Ureter (tissue), 1 donor: ENCODE results near the gene USP12. TPM values are rescaled to one million over a fixed set of nuclear protein-coding genes. Genes with fewer than 3 reads are reported as not detected.
"Not testable (repeated sequence)": the region's sequence is repeated elsewhere in the genome, so short reads cannot be mapped to it uniquely, and the experiment has no call there.

ENCODE experiments used
- DNase-seq: peaks from one replicate; pipeline ENCODE4 v3.0.0-alpha.2; 2020; ENCODE audit warnings: low spot score
- total RNA-seq: library from RNA; stranded (reverse); gene quantifications from one replicate; pipeline ENCODE4 v1.2.4, GENCODE V29; 2023
- donor health status: DM: yes; HTN: yes; CAD: no.

Gene USP12
- total RNA-seq, 1 donor from 2014 or later, result 25.5 TPM

DNA sequence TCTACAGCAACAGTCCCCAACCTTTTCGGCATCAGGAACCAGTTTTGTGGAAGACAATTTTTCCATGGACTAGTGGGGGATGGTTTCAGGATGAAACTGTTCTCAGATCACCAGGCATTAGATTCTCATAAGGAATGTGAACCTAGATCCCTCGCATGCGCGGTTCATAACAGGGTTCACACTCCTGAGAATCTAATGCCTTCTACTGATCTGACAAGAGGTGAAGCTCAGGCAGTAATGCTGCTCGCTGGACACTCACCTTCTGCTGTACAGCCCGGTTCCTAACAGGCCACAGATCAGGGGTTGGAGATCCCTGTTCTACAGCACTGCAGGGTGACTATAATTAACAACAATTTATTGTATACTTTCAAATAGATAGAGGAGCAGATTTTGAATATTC, 21.9 kb downstream of the USP12 start:
- no peak for DNase-seq

GRCh38 chr13:27148900-27149299, 22.7 kb downstream of the USP12 start:
- DNase-seq, result no peak

GRCh38 chr13:27147530-27148170, 24.0 kb downstream of the USP12 start:
- no peak for DNase-seq

GRCh38 chr13:27141746-27142145, 29.9 kb downstream of the USP12 start:
- no peak for DNase-seq

DNA sequence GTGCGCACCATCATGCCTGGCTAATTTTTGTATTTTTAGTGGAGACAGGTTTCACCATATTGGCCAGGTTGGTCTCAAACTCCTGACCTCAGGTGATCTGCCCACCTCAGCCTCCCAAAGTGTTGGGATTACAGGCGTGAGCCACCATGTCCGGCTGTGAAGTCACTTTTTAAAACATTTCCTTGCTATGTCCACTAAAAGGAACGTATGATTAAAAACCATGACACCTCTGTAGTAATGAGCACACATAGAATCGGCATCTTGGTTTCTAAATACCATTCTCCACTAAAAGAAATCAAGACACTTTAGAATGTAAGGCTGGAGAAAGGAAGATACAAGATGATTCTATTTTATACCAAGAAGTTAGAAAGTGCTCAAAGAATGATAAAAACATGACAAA, 30.5 kb downstream of the USP12 start:
- DNase-seq, result not testable (repeated sequence)

GRCh38 chr13:27140060-27140459, 31.6 kb downstream of the USP12 start:
- DNase-seq, result no peak

DNA sequence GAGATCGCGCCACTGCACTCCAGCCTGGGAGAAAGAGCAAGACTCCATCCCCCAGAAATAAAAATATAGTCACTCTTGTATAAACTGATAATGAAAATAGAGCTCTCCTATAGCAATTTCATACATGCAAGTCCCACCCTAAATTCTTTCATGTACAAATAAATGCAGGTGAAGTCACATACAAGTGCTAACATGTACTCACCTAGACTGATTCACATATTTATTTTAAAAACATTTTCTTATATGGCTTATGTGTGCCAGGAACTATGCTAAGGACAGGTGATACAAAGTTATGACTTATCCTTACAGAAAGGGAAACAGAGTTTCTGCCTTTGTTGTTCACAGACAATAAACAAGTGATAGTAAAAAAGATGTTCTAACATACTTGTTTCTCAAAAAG, 32.0 kb downstream of the USP12 start:
- no peak for DNase-seq

GRCh38 chr13:27138457-27139093, 33.0 kb downstream of the USP12 start:
- DNase-seq, result no peak

GRCh38 chr13:27137759-27138158, 33.9 kb downstream of the USP12 start:
- no peak for DNase-seq

- no peak for DNase-seq
Observed at GRCh38 chr13:27135023-27135422, 36.6 kb downstream of the USP12 start.

DNA sequence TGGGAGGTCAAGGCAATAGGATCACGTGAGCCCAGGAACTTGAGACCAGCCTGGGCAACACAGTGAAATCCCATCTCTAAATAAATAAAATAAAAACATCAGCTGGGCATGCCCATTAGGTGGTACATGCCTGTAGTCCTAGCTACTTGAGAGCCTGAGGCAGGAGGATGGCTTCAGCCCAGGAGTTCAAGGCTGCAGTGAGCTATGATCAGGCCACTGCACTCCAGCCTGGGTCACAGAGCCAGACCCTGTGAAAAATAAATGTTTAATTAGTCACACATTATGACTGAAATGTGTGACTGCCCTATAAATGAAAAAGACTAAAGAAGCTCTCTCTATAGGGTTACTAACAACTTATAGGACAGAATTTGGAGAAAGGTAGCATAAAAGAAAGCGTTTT, 37.7 kb downstream of the USP12 start:
- no peak for DNase-seq

DNA sequence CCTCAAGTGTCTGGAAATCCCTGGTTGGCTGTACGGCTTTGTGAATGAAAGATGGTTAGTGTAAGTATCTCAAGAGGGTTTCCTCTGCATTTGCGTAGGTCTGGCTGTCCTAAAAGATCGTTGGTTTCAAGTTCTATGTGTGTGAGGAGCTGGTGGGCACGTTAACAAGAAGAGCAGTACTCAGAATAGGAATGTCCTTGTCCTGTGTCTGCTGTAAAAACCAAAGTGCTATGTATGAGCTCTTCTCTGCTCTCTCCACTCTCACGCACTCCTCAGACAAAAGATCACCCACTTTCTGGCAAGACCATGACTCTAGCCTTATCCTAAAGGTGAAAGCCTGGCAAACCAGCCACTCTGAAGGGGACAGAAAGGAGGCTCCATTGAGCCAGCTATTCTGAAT, 39.1 kb downstream of the USP12 start:
- no peak for DNase-seq

GRCh38 chr13:27131906-27132305, 39.7 kb downstream of the USP12 start:
- no peak for DNase-seq

GRCh38 chr13:27130979-27131623, 40.5 kb downstream of the USP12 start:
- DNase-seq, result no peak

- DNase-seq, result no peak
Observed at GRCh38 chr13:27130223-27130978, 41.2 kb downstream of the USP12 start.

DNA sequence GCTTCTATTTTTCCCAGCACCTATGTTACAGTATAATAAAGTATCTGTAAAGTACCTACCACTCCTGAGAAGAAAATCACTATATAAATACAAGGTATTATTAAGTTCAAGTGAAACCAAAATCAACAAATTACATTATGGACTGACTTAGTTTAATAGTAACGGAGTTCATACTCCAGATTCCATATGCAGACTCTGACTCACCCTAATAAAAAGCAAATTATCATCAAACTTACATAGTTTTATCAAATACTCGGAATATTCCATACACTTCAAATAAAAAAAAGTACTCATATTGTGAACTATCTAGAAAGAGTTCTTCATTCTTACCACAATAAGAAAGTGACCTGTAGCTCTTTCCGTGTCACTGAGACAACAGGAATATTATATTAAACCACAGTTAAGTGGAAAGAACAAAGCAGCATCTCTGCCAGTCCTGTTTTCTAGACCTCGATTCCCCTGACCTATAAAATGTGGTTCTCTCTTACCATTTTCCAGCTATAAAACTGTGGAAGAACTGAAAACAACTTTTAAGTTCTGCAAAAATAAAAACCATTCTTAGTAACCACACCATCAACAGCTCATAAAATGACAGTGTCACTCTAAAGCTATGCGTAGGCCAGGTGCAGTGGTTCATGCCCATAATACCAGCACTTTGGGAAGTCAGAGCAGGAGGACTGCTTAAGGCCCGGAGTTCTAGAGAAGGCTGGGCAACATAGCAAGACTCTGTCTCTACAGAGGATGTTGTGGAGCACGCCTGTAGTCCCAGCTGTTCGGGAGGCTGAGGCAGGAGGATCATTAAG, 42.6 kb downstream of the USP12 start:
- no peak for DNase-seq

DNA sequence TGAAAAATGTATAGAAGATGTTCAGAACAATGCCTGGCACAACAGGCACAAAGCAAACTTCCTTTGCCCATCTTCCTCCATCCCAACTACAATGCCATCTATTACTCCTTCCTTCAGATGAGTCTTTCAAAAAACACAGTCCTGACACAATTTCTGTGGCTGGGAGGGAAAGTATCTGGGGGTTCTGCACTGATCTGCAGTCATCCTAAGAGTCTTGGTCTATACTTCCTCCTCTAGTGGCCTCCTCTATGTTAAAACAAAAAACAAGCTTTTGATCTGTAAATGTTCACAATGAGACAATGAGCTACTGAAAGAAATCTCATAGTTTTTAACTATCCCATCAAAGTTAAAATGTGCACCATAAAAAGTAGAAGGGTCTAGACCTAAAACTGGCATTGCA, 44.8 kb downstream of the USP12 start:
- DNase-seq, result no peak

GRCh38 chr13:27125357-27126282, 46.0 kb downstream of the USP12 start:
- DNase-seq, result no peak

GRCh38 chr13:27124571-27124970, 47.0 kb downstream of the USP12 start:
- no peak for DNase-seq

GRCh38 chr13:27123445-27123844, 48.2 kb downstream of the USP12 start:
- not testable (repeated sequence) for DNase-seq

DNA sequence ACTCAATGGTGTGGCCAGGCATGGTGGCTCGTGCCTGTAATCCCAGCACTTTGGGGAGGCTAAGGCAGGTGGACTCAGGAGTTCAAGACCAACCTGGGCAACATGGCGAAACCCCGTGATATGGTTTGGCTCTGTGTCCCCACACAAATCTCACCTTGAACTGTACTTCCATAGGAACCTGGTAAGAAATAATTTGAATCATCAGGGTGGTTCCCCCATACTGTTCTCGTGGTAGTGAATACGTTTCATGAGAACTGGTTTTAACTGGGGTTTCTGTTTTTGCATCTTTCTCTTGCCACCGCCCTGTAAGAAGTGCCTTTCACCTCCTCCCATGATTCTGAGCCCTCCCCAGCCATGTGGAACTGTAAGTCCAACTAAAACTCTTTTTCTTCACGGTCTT, 49.6 kb downstream of the USP12 start:
- DNase-seq, result no peak
